ENCODE data around the gene KCTD11.
"Not testable (repeated sequence)": the region's sequence is repeated elsewhere in the genome, so short reads cannot be mapped to it uniquely, and the experiment has no call there.

The KCTD11 gene

GRCh38 chr17:7346761-7347614 lies 5.0 kb upstream of the KCTD11 start:
- DNase-seq, result no peak

- DNase-seq, result no peak
Measured at GRCh38 chr17:7347630-7348477, 4.1 kb upstream of the KCTD11 start.

GRCh38 chr17:7348478-7349242 lies 3.3 kb upstream of the KCTD11 start:
- DNase-seq, result no peak

- DNase-seq, result no peak
Measured at GRCh38 chr17:7352503-7352889, 534 bp downstream of the KCTD11 start.

GRCh38 chr17:7352910-7353635 lies 1.1 kb downstream of the KCTD11 start:
- DNase-seq, result no peak

GRCh38 chr17:7354262-7354843 lies 2.4 kb downstream of the KCTD11 start:
- no peak for DNase-seq

GRCh38 chr17:7355053-7355452 lies 3.1 kb downstream of the KCTD11 start, which contains the start of gene TMEM95:
TSS of gene TMEM95 (plus strand) at chr17:7355156. CDS start at chr17:7355205, 49 bp downstream.
- DNase-seq, result peak; percentile 53

GRCh38 chr17:7355573-7355972 lies 3.6 kb downstream of the KCTD11 start:
- no peak for DNase-seq

GRCh38 chr17:7356072-7356549 lies 4.1 kb downstream of the KCTD11 start:
- peak; percentile 84 for DNase-seq

- DNase-seq, result no peak
Measured at GRCh38 chr17:7356756-7357155, 4.8 kb downstream of the KCTD11 start.

GRCh38 chr17:7357381-7357780 lies 5.4 kb downstream of the KCTD11 start:
- DNase-seq, result no peak

GRCh38 chr17:7361906-7362305 lies 9.9 kb downstream of the KCTD11 start:
- no peak for DNase-seq

- DNase-seq, result no peak
Measured at GRCh38 chr17:7363311-7363710, 11.3 kb downstream of the KCTD11 start.

GRCh38 chr17:7365963-7366362 lies 14.0 kb downstream of the KCTD11 start:
- DNase-seq, result not testable (repeated sequence)

- no peak for DNase-seq
Measured at GRCh38 chr17:7367083-7367482, 15.1 kb downstream of the KCTD11 start.

GRCh38 chr17:7367918-7368598 lies 16.1 kb downstream of the KCTD11 start:
- DNase-seq, result no peak

GRCh38 chr17:7368599-7368994 lies 16.6 kb downstream of the KCTD11 start:
- DNase-seq, result not testable (repeated sequence)

GRCh38 chr17:7369825-7370224 lies 17.9 kb downstream of the KCTD11 start:
- DNase-seq, result no peak

GRCh38 chr17:7370853-7371252 lies 18.9 kb downstream of the KCTD11 start:
- no peak for DNase-seq

- DNase-seq, result no peak
Measured at GRCh38 chr17:7374353-7374752, 22.4 kb downstream of the KCTD11 start.

GRCh38 chr17:7379134-7379533 lies 27.2 kb downstream of the KCTD11 start:
- DNase-seq, result no peak

Measured in SHP77 treated with DMSO at 0.1 percent for 48 hours (cell line).